ENCODE measurements around the gene ELP6.

DNA sequence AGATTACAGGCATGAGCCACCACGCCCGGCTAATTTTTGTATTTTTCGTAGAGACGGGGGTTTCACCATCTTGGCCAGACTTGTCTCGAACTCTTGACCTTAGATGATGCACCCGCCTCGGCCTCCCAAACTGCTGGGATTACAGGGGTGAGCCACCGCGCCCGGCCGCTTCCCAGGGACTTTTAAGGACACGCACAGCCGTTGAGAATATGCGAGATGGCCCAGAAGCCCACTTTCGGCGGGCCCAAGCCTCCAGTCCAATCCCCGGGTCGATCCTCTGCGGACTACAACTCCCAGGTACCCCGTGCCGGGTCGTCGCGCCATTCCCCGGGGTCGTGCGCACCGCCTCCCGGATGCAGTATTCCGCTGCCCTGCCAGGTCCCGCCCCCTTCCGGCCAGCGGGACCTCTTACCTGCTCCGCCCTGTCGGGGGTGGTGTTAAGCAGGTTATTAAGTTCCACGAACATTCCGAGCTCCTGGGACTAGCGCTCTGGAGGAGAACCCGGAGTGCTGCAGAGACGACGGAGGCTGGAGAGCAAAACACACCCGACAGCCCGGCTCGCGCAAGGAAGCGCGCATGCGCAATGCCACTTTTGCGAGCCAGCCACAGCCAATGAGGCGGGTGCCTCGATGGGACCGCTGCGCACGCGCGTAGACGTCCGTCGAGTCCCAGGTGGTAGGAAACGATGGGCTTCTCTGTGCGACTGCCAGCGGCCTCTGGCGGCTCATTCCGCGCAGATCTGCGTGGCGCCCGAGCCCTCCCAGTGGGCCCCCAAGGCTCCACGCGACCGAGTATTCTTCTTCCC, at the start of gene ELP6:
- TF ChIP-seq ZNF274 (IDR thresholded peaks at IDR 0.05; ENCODE audit: low read depth, low read length) (no peak), YY1 (IDR thresholded peaks at IDR 0.05; ENCODE audit: insufficient read depth, insufficient read length) (peak; percentile 62)

All from NT2/D1 (cell line).